Measurements from ENCODE around the gene ASB10. TPM values are rescaled to one million over a fixed set of nuclear protein-coding genes. Genes with fewer than 3 reads are reported as not detected.

Gene ASB10
- total and polyA plus RNA-seq, 2 of the 13 experiments (the other 11 are each of a cell fraction or from before 2014, with no cell fraction given): not detected

GRCh38 chr7:151226875-151227782, 40.1 kb upstream of the ASB10 start, which contains the start of gene ABCF2 (continued):
- TF ChIP-seq ZBTB42 (CRISPR knock-in tag; IDR thresholded peaks at IDR 0.05): 0 out of 2 replicates have a peak, but pooled peaks have one; percentile 39
- TF ChIP-seq PTBP1 (IDR thresholded peaks at IDR 0.05; ENCODE audit: low read depth, low read length, poor library complexity, severe bottlenecking): peak; percentile 29
- TF ChIP-seq SOX6 (IDR thresholded peaks at IDR 0.05): no peak
- peak; percentile 61; the same call in 1 of the 2 replicates for TF ChIP-seq SOX6 (CRISPR knock-in tag; IDR thresholded peaks at IDR 0.05)
- TF ChIP-seq HNRNPK (IDR thresholded peaks at IDR 0.05; ENCODE audit: low read depth, low read length, poor library complexity, severe bottlenecking): peak; percentile 71
- TF ChIP-seq MAF1 (CRISPR knock-in tag; IDR thresholded peaks at IDR 0.05; ENCODE audit: borderline replicate concordance): no peak
- TF ChIP-seq ELF4 (CRISPR knock-in tag; IDR thresholded peaks at IDR 0.05; ENCODE audit: borderline replicate concordance): peak; percentile 20; the same call in 1 of the 2 replicates
- no peak for TF ChIP-seq ETV5 (CRISPR knock-in tag; IDR thresholded peaks at IDR 0.05; ENCODE audit: borderline replicate concordance)
- no peak for TF ChIP-seq ZNF703 (CRISPR knock-in tag; IDR thresholded peaks at IDR 0.05; ENCODE audit: borderline replicate concordance)
- TF ChIP-seq SRSF9 (IDR thresholded peaks at IDR 0.05; ENCODE audit: borderline replicate concordance, insufficient read depth, low read depth, low read length, poor library complexity, severe bottlenecking): no peak
- TF ChIP-seq CSRNP2 (CRISPR knock-in tag; conservative IDR thresholded peaks at IDR 0.05; ENCODE audit: low read depth): no peak
- peak; percentile 91 for TF ChIP-seq KDM5A (IDR thresholded peaks at IDR 0.05; ENCODE audit: borderline replicate concordance, low read length)
- no peak for TF ChIP-seq FUBP1 (CRISPR knock-in tag; IDR thresholded peaks at IDR 0.05; ENCODE audit: borderline replicate concordance)
- no peak for TF ChIP-seq STAT5B (CRISPR knock-in tag; IDR thresholded peaks at IDR 0.05)
- peak; percentile 91 for TF ChIP-seq HOXA3 (CRISPR knock-in tag; IDR thresholded peaks at IDR 0.05)
- TF ChIP-seq CEBPB (IDR thresholded peaks at IDR 0.05; ENCODE audit: borderline replicate concordance, low read depth, low read length): peak; percentile 97
- no peak for TF ChIP-seq CC2D1A (CRISPR knock-in tag; IDR thresholded peaks at IDR 0.05)
- TF ChIP-seq, protein P1, sequence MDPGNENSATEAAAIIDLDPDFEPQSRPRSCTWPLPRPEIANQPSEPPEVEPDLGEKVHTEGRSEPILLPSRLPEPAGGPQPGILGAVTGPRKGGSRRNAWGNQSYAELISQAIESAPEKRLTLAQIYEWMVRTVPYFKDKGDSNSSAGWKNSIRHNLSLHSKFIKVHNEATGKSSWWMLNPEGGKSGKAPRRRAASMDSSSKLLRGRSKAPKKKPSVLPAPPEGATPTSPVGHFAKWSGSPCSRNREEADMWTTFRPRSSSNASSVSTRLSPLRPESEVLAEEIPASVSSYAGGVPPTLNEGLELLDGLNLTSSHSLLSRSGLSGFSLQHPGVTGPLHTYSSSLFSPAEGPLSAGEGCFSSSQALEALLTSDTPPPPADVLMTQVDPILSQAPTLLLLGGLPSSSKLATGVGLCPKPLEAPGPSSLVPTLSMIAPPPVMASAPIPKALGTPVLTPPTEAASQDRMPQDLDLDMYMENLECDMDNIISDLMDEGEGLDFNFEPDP (CRISPR knock-in tag; conservative IDR thresholded peaks at IDR 0.05): no peak
- 0 out of 2 replicates have a peak, but pooled peaks have one; percentile 40 for TF ChIP-seq KMT2A (CRISPR knock-in tag; IDR thresholded peaks at IDR 0.05)
- 0 out of 2 replicates have a peak, but pooled peaks have one; percentile 40 for TF ChIP-seq KLF9 (CRISPR knock-in tag; IDR thresholded peaks at IDR 0.05; ENCODE audit: low read depth)
- TF ChIP-seq SMYD3 (CRISPR knock-in tag; IDR thresholded peaks at IDR 0.05): no peak
- TF ChIP-seq KAT7 (CRISPR knock-in tag; IDR thresholded peaks at IDR 0.05; ENCODE audit: borderline replicate concordance): no peak
- TF ChIP-seq ZNF24 (IDR thresholded peaks at IDR 0.05): no peak
- no peak for TF ChIP-seq MAFK (conservative IDR thresholded peaks at IDR 0.05 in 1 of 2, IDR thresholded peaks at IDR 0.05 in 1 of 2; ENCODE audit: low read length in 2 of 2)
- TF ChIP-seq ZNF501 (CRISPR knock-in tag; IDR thresholded peaks at IDR 0.05): peak; percentile 76
